Fibroblast of peridontal ligament (primary cell): ENCODE measurements around the gene MISP.
A peak's percentile ranks its signal among the peaks of the same experiment; 100 is the strongest.
"Not testable (repeated sequence)": the region's sequence is repeated elsewhere in the genome, so short reads cannot be mapped to it uniquely, and the experiment has no call there.

ENCODE experiments used
- DNase-seq: peaks from one replicate; pipeline ENCODE4 v3.0.0-alpha.2; 2010; ENCODE audit errors: extremely low read depth

MISP gene

GRCh38 chr19:750640-751423 is at the start of gene MISP:
MISP (plus strand) TSS chr19:751112; CDS start chr19:756947, 5,835 bp downstream.
- no peak for DNase-seq

- not testable (repeated sequence) for DNase-seq
Measured at GRCh38 chr19:702847-703246, 48.1 kb upstream of the MISP start.

- no peak for DNase-seq
Measured at GRCh38 chr19:703329-703650, 47.6 kb upstream of the MISP start.

- DNase-seq, result no peak
Measured at GRCh38 chr19:703651-704446, 47.1 kb upstream of the MISP start.

GRCh38 chr19:704447-704741 is 46.5 kb upstream of the MISP start:
- DNase-seq, result no peak

GRCh38 chr19:708154-709143 is 42.5 kb upstream of the MISP start, which contains the start of gene PALM:
PALM (plus strand) TSS chr19:708935; CDS start chr19:709147, 212 bp downstream.
- DNase-seq, result no peak

- DNase-seq, result no peak
Measured at GRCh38 chr19:709196-709964, 41.5 kb upstream of the MISP start.

GRCh38 chr19:709965-710571 is 40.8 kb upstream of the MISP start:
- no peak for DNase-seq

GRCh38 chr19:710767-711166 is 40.1 kb upstream of the MISP start:
- no peak for DNase-seq

- no peak for DNase-seq
Measured at GRCh38 chr19:711254-711653, 39.7 kb upstream of the MISP start.

GRCh38 chr19:715347-715746 is 35.6 kb upstream of the MISP start:
- no peak for DNase-seq

- DNase-seq, result no peak
Measured at GRCh38 chr19:718251-718951, 32.5 kb upstream of the MISP start.

- DNase-seq, result peak; percentile 35
Measured at GRCh38 chr19:718991-719512, 31.9 kb upstream of the MISP start.

GRCh38 chr19:719636-720344 is 31.1 kb upstream of the MISP start:
- no peak for DNase-seq

- DNase-seq, result no peak
Measured at GRCh38 chr19:720345-721160, 30.4 kb upstream of the MISP start.

GRCh38 chr19:722553-723101 is 28.3 kb upstream of the MISP start:
- DNase-seq, result no peak

- DNase-seq, result no peak
Measured at GRCh38 chr19:723247-723646, 27.7 kb upstream of the MISP start.

- DNase-seq, result no peak
Measured at GRCh38 chr19:723714-724113, 27.2 kb upstream of the MISP start.
